AG08396 (cell line): ENCODE measurements around the gene SYF2.
"Not testable (repeated sequence)": the region's sequence is repeated elsewhere in the genome, so short reads cannot be mapped to it uniquely, and the experiment has no call there.

Experiments used
- DNase-seq: peaks from one replicate; pipeline ENCODE4 v3.0.0; 2012; ENCODE audit warnings: low spot score, mixed read lengths

SYF2 gene

GRCh38 chr1:25232027-25232865, at the start of gene SYF2:
Gene SYF2, minus strand, starts transcription at chr1:25232502. Its CDS starts 35 bp downstream, at chr1:25232467.
- peak; percentile 93 for DNase-seq

DNA sequence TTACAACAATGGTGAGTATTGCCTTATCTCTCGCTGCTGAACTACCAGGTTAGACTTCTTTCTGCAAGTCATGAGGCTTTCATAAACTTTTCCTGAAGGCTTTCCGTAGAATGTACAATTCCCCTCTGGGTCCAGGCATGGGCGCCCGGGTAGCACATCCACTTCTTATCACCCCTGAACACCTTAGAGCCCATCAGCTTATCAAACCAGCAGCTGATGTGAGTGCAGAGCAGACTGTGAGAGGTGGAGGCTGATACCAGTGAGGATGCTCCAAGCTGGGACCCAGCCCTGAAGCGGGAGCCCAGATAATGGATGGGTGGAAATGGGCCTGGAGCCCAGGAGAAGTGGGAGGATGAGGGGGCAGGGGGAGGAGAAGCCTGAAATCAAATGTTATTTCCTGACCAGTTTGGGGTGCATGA, 47.4 kb upstream of the SYF2 start:
- not testable (repeated sequence) for DNase-seq

GRCh38 chr1:25278790-25279189, 46.5 kb upstream of the SYF2 start:
- DNase-seq = not testable (repeated sequence)

GRCh38 chr1:25278358-25278757, 46.1 kb upstream of the SYF2 start:
- DNase-seq = not testable (repeated sequence)

GRCh38 chr1:25277295-25277694, 45.0 kb upstream of the SYF2 start:
- DNase-seq = not testable (repeated sequence)

DNA sequence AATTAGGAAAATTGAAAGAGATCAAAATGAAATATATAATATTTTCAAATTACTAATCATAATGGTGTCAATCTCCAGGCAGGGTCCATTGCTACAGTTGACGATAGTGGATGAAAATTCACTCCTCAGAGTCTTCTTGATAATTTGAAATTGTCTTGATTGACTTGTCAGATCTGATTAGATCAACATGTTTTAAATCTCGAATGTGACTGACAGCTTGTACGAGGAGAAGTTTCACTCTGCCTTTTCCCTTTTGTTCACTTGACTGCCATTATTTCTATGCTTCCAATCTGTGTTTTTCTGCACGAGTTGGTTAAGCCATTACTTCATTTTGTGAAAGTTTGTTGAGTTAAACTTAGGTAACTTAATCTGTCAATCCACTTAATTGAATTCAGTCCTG, 43.3 kb upstream of the SYF2 start:
- DNase-seq = not testable (repeated sequence)

GRCh38 chr1:25272238-25272637, 39.9 kb upstream of the SYF2 start, which contains the start of gene RHD:
Gene RHD, plus strand, starts transcription at chr1:25272509. Its CDS starts 39 bp downstream, at chr1:25272548.
- DNase-seq = not testable (repeated sequence)

DNA sequence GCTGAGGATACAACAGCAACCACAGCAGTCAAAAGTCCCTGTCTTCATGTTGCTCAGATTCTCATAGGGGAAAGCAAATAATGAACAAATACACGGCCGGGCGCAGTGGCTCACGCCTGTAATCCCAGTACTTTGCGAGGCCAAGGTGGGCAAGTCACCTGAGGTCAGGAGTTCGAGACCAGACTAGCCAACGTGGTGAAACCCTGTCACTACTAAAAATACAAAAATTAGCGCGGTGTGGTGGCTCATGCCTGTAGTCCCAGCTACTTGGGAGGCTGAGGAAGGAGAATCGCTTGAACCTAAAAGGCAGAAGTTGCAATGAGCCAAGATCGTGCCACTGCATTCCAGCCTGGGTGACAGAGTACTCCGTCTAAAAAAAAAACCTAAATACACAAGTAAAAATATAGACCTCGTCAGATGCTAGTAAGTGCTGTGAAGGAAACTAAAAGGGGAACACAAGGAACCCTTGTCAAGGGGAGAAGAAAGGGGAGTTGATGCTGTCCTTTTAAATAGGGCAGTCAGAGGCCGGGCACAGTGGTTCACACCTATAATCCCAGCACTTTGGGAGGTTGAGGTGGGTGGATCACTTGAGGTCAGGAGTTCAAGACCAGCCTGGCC, 36.0 kb upstream of the SYF2 start:
- DNase-seq = not testable (repeated sequence)

DNA sequence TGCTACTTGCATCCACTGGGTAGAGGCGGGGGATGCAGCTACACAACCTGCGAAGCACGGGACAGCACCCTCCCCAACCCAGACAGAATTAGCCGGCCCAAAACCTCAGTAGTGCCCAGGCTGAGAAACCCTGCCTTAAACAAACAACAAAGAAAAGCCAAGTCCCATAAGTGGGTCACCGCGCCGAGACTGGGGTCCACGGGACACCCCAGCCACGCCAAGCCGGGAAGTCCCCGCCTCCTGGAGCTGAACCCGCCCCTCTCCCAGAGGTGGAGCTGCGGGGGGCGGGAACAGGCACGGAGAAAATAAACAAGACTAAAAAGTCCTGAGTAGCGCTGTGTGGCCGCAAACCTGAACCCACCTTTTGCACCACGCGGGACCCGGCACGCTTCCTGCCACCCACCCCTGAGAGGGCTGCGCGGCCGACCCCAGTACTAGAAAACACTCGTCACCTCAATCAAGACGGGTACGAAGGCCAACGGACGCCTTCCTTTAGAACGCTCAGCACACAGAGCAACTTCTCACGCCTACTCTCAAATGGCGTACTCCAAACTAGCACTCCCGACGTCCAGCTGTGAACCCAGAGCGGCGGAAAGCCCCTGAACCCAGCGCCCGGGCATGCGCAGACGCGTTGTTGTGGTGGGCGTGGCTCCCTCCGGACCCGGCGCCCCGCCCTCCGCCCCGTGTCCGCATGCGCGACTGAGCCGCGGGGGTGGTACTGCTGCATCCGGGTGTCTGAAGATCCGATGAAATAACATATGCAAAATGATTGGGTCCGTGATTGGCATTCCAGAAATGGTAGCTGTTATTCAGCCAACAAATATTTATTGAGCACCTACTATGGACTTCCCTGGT, 35.2 kb upstream of the SYF2 start:
- DNase-seq = not testable (repeated sequence)

DNA sequence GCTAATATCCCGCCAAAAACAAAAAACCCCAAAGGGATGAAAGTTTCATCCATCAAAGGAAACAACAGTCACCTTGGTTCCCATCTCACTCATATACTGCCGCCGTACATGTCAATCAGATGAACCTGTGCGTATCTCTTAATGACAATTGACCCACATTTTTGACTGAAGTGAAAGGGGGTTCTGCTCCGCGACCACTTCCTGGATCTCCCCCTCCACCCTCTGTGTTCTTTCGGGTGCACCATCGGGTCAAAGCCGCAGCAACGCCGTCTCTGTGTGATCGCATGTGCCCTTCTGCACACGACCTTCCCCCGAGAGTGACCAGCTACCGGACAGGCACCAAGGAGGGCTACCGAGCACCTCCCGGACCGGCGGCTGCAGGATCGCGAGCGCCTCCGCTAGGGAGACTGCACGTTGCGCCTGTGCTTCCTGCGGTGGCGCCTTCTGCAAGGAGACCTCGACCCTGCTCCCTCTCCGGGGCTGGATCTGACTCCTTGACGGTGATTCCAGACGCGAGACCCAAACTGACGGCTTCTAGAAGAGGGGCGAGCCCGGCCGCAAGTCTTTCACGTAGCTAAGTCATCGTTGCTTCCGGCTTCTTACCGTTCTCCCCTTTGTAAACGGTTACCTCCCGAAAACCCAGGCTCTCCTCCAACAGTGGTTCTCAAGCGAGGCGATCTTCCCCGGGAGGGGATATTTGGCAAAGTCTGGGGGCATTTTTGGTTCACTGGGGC, 34.4 kb upstream of the SYF2 start:
- DNase-seq = not testable (repeated sequence)

- not testable (repeated sequence) for DNase-seq
Observed at GRCh38 chr1:25260336-25260735, 28.0 kb upstream of the SYF2 start.

DNA sequence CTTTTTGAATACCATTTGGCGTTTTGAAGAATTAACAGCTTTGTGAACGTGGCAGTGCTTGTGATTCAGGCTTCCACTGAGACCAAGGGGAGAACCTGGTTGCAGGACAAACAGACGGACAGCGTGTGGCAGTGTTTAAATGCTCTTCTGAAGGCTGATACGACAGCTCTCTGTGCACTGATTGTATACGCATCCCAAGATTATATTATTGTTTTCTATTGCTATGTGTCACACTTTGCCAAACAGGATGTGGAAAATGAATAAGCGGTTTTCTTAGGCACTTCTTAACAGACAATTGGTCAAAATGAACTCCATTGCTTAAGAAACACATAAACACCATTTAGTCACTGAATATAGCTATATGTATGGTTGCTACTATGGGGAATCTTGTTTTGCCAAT, 27.5 kb upstream of the SYF2 start:
- not testable (repeated sequence) for DNase-seq

GRCh38 chr1:25257196-25257595, 24.9 kb upstream of the SYF2 start:
- peak; percentile 38 for DNase-seq

DNA sequence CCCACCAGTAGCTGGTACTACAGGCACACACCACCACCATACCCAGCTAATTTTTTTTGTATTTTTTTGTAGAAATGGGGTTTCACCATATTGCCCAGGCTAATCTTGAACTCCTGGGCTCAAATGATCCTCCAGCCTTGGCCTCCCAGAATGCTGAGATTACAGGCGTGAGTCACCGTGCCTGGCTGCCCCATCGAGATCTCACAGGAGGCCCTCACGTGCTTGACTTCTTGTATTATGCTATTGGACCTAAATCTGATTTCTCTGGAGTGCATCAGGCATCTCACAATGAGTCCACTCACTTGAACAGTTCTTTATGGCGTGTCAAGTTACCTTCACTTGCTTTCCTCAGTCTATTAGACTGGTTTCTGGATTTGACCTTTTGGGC, 24.3 kb upstream of the SYF2 start:
- no peak for DNase-seq

DNA sequence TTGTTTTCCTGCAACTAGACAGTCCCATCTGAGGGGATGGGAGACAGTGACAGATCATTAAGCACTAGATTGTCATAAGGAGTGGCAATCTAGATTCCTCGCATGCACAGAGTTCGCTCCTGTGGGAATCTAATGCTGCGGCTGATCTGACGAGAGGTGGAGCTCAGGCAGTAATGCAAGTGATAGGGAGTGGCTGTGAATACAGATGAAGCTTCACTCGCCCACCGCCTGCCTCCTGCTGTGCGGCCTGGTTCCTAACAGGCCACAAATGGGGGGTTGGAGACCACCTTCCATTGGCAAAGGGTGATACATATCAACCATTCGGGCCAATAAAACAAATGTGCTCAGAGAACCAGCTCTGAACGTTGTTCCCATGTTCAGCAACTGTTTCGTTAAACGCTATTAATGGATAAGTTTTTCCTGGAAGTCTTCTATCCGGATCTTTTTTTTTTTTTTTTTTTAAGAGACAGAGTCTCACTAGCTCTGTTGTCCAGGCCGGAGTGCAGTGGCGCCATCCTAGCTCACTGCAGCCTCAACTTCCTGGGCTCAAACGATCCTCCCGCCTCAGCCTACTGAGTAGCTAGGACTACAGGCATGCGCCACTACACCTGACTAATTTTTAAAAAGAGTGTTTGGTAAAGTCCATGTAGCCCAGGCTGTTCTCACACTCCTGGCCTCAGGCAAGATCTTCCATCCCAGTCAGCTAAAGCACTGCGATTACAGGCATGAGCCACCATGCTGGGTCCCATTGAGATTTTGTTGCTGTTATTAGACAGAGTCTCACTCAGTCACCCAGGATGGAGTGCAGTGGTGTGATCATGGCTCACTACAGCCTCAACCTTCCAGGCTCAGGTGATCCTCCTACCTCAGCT, 23.6 kb upstream of the SYF2 start:
- no peak for DNase-seq

- peak; percentile 49 for DNase-seq
Observed at GRCh38 chr1:25253911-25254310, 21.6 kb upstream of the SYF2 start.

- DNase-seq = no peak
Observed at GRCh38 chr1:25247829-25248754, 15.8 kb upstream of the SYF2 start.

DNA sequence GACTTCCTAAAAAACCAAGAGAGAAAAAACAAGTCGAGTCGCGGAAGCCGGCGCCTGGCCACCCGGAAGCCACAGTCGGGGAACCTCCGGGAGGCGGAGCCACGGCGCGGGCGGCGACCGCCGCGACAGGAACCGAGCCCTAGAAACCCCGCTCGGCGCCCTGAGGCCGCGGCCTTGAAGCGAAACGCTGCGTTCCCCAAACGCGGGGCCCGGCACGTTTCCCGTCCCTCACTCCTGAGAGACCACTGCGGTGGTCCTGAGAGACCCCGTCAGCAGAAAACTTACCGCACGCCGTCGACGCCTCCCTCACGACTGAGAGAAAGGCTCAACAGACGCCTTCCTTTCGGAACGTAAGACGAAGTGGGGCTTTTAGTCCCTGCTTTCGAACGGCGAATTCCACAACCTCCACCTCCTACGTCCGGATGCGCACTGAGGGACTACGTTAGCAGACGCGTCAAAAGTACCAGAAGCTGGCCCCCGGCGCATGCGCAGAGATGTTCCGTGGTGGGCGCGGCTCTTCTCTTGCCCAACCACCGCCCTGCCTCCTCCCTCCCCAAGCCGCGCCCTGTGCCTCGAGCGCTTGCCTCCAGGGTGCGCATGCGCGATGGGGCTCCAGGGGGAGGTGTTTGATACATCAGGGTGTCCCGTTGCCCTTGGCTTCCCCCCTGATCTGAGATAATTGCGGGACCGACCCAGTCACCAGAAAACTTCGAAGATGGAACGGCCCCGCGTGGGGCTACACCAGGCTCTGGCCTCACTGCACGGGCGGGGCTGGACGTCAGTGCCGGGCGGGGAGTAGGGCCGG, 14.9 kb upstream of the SYF2 start, which contains the start of gene RSRP1:
Gene RSRP1, minus strand, starts transcription at position 431 of the 805 bp plus-strand sequence. CDS start 491 bp downstream, outside the sequence.
- peak; percentile 100 for DNase-seq
